Measurements from ENCODE around the gene OR5L2. TPM values are rescaled to one million over a fixed set of nuclear protein-coding genes. Genes with fewer than 3 reads are reported as not detected.

OR5L2 gene
- not detected in 2 replicates for total RNA-seq

DNA sequence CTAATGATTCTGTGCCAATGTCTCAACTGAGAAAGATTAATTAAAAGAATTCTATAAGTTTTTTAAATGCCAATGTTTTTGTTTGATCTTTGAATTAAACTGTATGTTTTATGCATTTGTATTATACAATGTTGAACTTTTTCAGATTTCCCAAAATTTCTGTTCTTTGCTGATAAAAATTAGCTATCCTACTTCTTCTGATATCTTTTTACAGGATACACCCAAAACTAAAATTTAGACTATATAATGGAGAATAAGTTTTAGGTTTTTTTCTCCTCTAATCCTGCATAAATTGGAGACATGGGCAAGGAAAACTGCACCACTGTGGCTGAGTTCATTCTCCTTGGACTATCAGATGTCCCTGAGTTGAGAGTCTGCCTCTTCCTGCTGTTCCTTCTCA lies at the start of gene OR5L2:
OR5L2 (plus strand) TSS at position 301 of the 400 bp plus-strand sequence; CDS start at position 301, 0 bp downstream.

GRCh38 chr11:55795256-55795655 lies 31.8 kb upstream of the OR5L2 start, which contains the start of gene OR5D14:
Gene OR5D14 (plus strand): TSS chr11:55795556. CDS start chr11:55795556, 0 bp downstream.

GRCh38 chr11:55811067-55811466 lies 16.0 kb upstream of the OR5L2 start, which contains the start of gene OR5L1:
Gene OR5L1 (plus strand): TSS chr11:55811367. CDS start chr11:55811467, 100 bp downstream.

GRCh38 chr11:55819330-55819729 lies 7.7 kb upstream of the OR5L2 start, which contains the start of gene OR5D18:
Gene OR5D18 (plus strand): TSS chr11:55819630. CDS start chr11:55819630, 0 bp downstream.

GRCh38 chr11:55838452-55838851 lies 11.4 kb downstream of the OR5L2 start, which contains the start of gene OR5D16:
Gene OR5D16 (plus strand): TSS chr11:55838752. CDS start chr11:55838752, 0 bp downstream.

Other genes with a start within 250 kb of the OR5L2 start
- not detected in 2 replicates for gene OR4C11, start 219.6 kb upstream of the OR5L2 start, total RNA-seq
- gene OR4P4, start 192.1 kb upstream of the OR5L2 start, total RNA-seq, result not detected in 2 replicates
- not detected in 2 replicates for gene OR4S2, start 178.9 kb upstream of the OR5L2 start, total RNA-seq
- not detected in 2 replicates for gene OR4C6, start 165.0 kb upstream of the OR5L2 start, total RNA-seq
- not detected in 2 replicates for gene OR5D13, start 53.8 kb upstream of the OR5L2 start, total RNA-seq
- gene OR5D14, start 31.7 kb upstream of the OR5L2 start, total RNA-seq, result not detected in 2 replicates
- not detected in 2 replicates for gene OR5L1, start 15.9 kb upstream of the OR5L2 start, total RNA-seq
- gene OR5D18, start 7.6 kb upstream of the OR5L2 start, total RNA-seq, result not detected in 2 replicates
- gene OR5D16, start 11.5 kb downstream of the OR5L2 start, total RNA-seq, result not detected in 2 replicates
- gene TRIM51, start 56.1 kb downstream of the OR5L2 start, total RNA-seq, result not detected in 2 replicates
- not detected in 2 replicates for gene OR5W2, start 87.4 kb downstream of the OR5L2 start, total RNA-seq
- not detected in 2 replicates for gene OR5I1, start 109.2 kb downstream of the OR5L2 start, total RNA-seq
- not detected in 2 replicates for gene OR10AG1, start 142.7 kb downstream of the OR5L2 start, total RNA-seq
- gene OR5F1, start 167.4 kb downstream of the OR5L2 start, total RNA-seq, result not detected in 2 replicates
- not detected in 2 replicates for gene OR5AS1, start 200.4 kb downstream of the OR5L2 start, total RNA-seq